Measurements from ENCODE around the gene LHFPL2.

DNA sequence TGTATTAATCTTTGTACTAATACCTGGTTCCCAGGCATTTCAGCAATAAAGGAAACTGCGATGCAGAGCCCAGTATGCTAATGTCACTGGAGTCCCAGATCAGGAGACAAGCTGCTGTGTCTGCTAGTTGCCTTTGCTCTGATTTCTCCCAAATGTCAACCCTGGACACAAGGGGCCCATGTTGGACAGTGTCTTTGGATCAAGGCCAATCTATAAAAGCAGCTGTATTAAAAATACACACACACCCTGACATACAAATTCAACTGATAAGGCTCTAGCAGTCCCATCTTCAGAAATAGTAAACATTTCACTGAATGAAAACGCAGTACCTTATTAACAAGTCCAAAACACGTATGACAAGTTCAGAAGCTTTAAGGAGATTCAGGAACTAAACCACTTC, 18.9 kb downstream of the LHFPL2 start:
- TF ChIP-seq, protein P1, sequence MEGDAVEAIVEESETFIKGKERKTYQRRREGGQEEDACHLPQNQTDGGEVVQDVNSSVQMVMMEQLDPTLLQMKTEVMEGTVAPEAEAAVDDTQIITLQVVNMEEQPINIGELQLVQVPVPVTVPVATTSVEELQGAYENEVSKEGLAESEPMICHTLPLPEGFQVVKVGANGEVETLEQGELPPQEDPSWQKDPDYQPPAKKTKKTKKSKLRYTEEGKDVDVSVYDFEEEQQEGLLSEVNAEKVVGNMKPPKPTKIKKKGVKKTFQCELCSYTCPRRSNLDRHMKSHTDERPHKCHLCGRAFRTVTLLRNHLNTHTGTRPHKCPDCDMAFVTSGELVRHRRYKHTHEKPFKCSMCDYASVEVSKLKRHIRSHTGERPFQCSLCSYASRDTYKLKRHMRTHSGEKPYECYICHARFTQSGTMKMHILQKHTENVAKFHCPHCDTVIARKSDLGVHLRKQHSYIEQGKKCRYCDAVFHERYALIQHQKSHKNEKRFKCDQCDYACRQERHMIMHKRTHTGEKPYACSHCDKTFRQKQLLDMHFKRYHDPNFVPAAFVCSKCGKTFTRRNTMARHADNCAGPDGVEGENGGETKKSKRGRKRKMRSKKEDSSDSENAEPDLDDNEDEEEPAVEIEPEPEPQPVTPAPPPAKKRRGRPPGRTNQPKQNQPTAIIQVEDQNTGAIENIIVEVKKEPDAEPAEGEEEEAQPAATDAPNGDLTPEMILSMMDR (IDR thresholded peaks at IDR 0.05) = no peak
- no peak for TF ChIP-seq POLR2A (IDR thresholded peaks at IDR 0.05)
- no peak for TF ChIP-seq POLR2AphosphoS5 (IDR thresholded peaks at IDR 0.05)

Measured in suprapubic skin (tissue), 4 donors.